Renal cortical epithelial cell (primary cell): ENCODE measurements around the gene SLC9B2. TPM values are rescaled to one million over a fixed set of nuclear protein-coding genes. Genes with fewer than 3 reads are reported as not detected.

Source experiments
- DNase-seq: peaks from one replicate; pipeline ENCODE4 v3.0.0-alpha.2; 2011; ENCODE audit warnings: low read depth
- total RNA-seq: library from RNA; depleted of rRNA; stranded (reverse); fragments of >200 nt; gene quantifications from 2 replicates; pipeline ENCODE4 v1.2.3, GENCODE V29; 2014

SLC9B2 gene
- total RNA-seq, 1 donor from 2014 or later: 17.9 TPM

- peak; percentile 35 for DNase-seq
Observed at GRCh38 chr4:103075894-103076746, 441 bp downstream of the SLC9B2 start.

- DNase-seq: peak; percentile 31
Observed at GRCh38 chr4:103075435-103075893, 1.1 kb downstream of the SLC9B2 start.

GRCh38 chr4:103074744-103075434 is 1.7 kb downstream of the SLC9B2 start:
- no peak for DNase-seq

- DNase-seq: peak; percentile 43
Observed at GRCh38 chr4:103073792-103074438, 2.6 kb downstream of the SLC9B2 start.

GRCh38 chr4:103067841-103068547 is 8.6 kb downstream of the SLC9B2 start:
- peak; percentile 36 for DNase-seq

GRCh38 chr4:103060453-103061148 is 16.0 kb downstream of the SLC9B2 start:
- no peak for DNase-seq

GRCh38 chr4:103054030-103054429 is 22.5 kb downstream of the SLC9B2 start:
- DNase-seq: no peak

GRCh38 chr4:103052779-103053178 is 23.8 kb downstream of the SLC9B2 start:
- DNase-seq: no peak

- DNase-seq: no peak
Observed at GRCh38 chr4:103052145-103052544, 24.4 kb downstream of the SLC9B2 start.

GRCh38 chr4:103050736-103051436 is 25.7 kb downstream of the SLC9B2 start:
- DNase-seq: no peak

GRCh38 chr4:103046416-103047290 is 29.9 kb downstream of the SLC9B2 start:
- DNase-seq: peak; percentile 61

GRCh38 chr4:103044183-103044582 is 32.4 kb downstream of the SLC9B2 start:
- no peak for DNase-seq

- DNase-seq: no peak
Observed at GRCh38 chr4:103036169-103036568, 40.4 kb downstream of the SLC9B2 start.

GRCh38 chr4:103032574-103032973 is 44.0 kb downstream of the SLC9B2 start:
- peak; percentile 48 for DNase-seq

- DNase-seq: no peak
Observed at GRCh38 chr4:103030791-103031190, 45.8 kb downstream of the SLC9B2 start.

- DNase-seq: no peak
Observed at GRCh38 chr4:103029300-103029699, 47.3 kb downstream of the SLC9B2 start.

GRCh38 chr4:103026868-103027267 is 49.7 kb downstream of the SLC9B2 start:
- no peak for DNase-seq

- DNase-seq: no peak
Observed at GRCh38 chr4:103024996-103025395, 51.6 kb downstream of the SLC9B2 start.

- DNase-seq: no peak
Observed at GRCh38 chr4:103021120-103021519, 55.4 kb downstream of the SLC9B2 start.
